ENCODE measurements around the gene DOCK1.

DNA sequence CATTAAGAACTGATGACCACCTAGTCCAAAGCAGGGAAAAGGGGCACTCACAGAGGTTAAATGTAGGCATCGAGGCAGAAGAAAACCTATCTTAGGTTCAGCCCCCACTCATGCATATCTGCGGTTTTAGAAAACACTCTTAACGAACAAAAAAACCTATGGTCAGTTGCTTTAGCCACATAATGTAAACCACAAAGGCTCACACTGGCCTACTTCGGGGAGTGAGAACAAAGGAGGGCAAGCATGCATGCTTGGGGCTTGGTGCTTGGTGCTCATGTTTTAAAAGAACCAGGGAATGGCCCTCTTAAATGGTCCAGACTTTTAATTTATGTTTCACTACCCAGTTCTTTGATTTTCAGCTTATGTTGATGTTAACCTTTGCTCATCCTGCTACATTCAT is 276.9 kb downstream of the DOCK1 start:
- TF ChIP-seq, protein P1, sequence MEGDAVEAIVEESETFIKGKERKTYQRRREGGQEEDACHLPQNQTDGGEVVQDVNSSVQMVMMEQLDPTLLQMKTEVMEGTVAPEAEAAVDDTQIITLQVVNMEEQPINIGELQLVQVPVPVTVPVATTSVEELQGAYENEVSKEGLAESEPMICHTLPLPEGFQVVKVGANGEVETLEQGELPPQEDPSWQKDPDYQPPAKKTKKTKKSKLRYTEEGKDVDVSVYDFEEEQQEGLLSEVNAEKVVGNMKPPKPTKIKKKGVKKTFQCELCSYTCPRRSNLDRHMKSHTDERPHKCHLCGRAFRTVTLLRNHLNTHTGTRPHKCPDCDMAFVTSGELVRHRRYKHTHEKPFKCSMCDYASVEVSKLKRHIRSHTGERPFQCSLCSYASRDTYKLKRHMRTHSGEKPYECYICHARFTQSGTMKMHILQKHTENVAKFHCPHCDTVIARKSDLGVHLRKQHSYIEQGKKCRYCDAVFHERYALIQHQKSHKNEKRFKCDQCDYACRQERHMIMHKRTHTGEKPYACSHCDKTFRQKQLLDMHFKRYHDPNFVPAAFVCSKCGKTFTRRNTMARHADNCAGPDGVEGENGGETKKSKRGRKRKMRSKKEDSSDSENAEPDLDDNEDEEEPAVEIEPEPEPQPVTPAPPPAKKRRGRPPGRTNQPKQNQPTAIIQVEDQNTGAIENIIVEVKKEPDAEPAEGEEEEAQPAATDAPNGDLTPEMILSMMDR (IDR thresholded peaks at IDR 0.05; ENCODE audit: borderline replicate concordance, extremely low read depth, low read length, poor library complexity, severe bottlenecking), result no peak
- TF ChIP-seq EZH2 (IDR thresholded peaks at IDR 0.05; ENCODE audit: borderline replicate concordance, low read depth, low read length, severe bottlenecking), result no peak

Measured in DND-41 (cell line).